B cell (primary cell): Measurements from ENCODE around the gene ANXA7.

ENCODE experiments used
- CTCF ChIP-seq: fragments of 200-600 bp; IDR thresholded peaks from one replicate; pipeline ENCODE4 v1.8.0; 2022; ENCODE audit warnings: antibody characterized with exemption, mild to moderate bottlenecking
- EZH2 ChIP-seq: IDR thresholded peaks from 2 replicates; pipeline ENCODE4 v1.6.1; 2012; ENCODE audit warnings: borderline replicate concordance, low read depth, mild to moderate bottlenecking, moderate library complexity, low read length; ENCODE audit not compliant: insufficient read depth, poor library complexity, severe bottlenecking

GRCh38 chr10:73413108-73413527 lies 740 bp downstream of the ANXA7 start:
- TF ChIP-seq CTCF = no peak
- TF ChIP-seq EZH2 = no peak
